HepG2 (cell line): ENCODE data around the gene C20orf204. TPM values are rescaled to one million over a fixed set of nuclear protein-coding genes. Genes with fewer than 3 reads are reported as not detected.
A peak's percentile ranks its signal among the peaks of the same experiment; 100 is the strongest.

ENCODE experiments used
- AGO1 ChIP-seq: fragments of 200-400 bp; formaldehyde crosslinking; IDR thresholded peaks from 2 replicates; pipeline ENCODE4 v1.6.1; 2017; ENCODE audit warnings: mild to moderate bottlenecking, low read depth, low read length, moderate library complexity; ENCODE audit not compliant: poor library complexity, severe bottlenecking
- CEBPG ChIP-seq: IDR thresholded peaks from 2 replicates; pipeline ENCODE4 v1.6.1; 2016
- HNRNPUL1 ChIP-seq: fragments of 200-400 bp; formaldehyde crosslinking; IDR thresholded peaks from 2 replicates; pipeline ENCODE4 v1.6.1; 2017; ENCODE audit warnings: low read depth, mild to moderate bottlenecking, low read length, moderate library complexity
- JUND ChIP-seq: sonication (generic); formaldehyde crosslinking; IDR thresholded peaks from 2 replicates; pipeline ENCODE4 v1.8.0; 2022; ENCODE audit warnings: mild to moderate bottlenecking, missing genetic modification reagents
- KLF9 ChIP-seq: IDR thresholded peaks from 2 replicates; pipeline ENCODE4 v1.6.1; 2016; ENCODE audit warnings: low read depth
- MAFK ChIP-seq, 2 experiments: IDR thresholded peaks in 1 of 2; conservative IDR thresholded peaks in 1 of 2; 2 replicates each; pipeline ENCODE4 v1.6.1; 2011; ENCODE audit warnings: improper control_type of control experiment in 2 of 2, low read length in 2 of 2
- MEIS1 ChIP-seq: sonication (generic); formaldehyde crosslinking; IDR thresholded peaks from 2 replicates; pipeline ENCODE4 v1.9.0; 2021; ENCODE audit warnings: mild to moderate bottlenecking, missing genetic modification reagents, moderate library complexity, borderline replicate concordance
- PPARG ChIP-seq: conservative IDR thresholded peaks from 2 replicates; pipeline ENCODE4 v1.6.1; 2016; ENCODE audit warnings: missing biosample characterization, missing genetic modification reagents
- PRMT3 ChIP-seq: sonication (generic); formaldehyde crosslinking; IDR thresholded peaks from 2 replicates; pipeline ENCODE4 v1.8.1; 2022; ENCODE audit warnings: low read depth, mild to moderate bottlenecking, moderate library complexity, missing genetic modification reagents, borderline replicate concordance
- PTBP1 ChIP-seq: fragments of 200-400 bp; formaldehyde crosslinking; IDR thresholded peaks from 2 replicates; pipeline ENCODE4 v1.6.1; 2018; ENCODE audit warnings: low read length, low read depth; ENCODE audit not compliant: poor library complexity, severe bottlenecking
- SMYD3 ChIP-seq: sonication (generic); formaldehyde crosslinking; IDR thresholded peaks from 2 replicates; pipeline ENCODE4 v1.8.1; 2023; ENCODE audit warnings: mild to moderate bottlenecking, missing genetic modification reagents
- SRSF1 ChIP-seq: fragments of 200-400 bp; formaldehyde crosslinking; optimal IDR thresholded peaks from 2 replicates; pipeline ENCODE3; 2017; ENCODE audit warnings: mild to moderate bottlenecking, low read depth, low read length, moderate library complexity
- ZIK1 ChIP-seq: sonication (generic); formaldehyde crosslinking; IDR thresholded peaks from 2 replicates; pipeline ENCODE4 v1.5.0; 2020; ENCODE audit warnings: mild to moderate bottlenecking, low read depth, missing genetic modification reagents, borderline replicate concordance
- ZKSCAN1 ChIP-seq: fragments of 150-350 bp; IDR thresholded peaks from 2 replicates; pipeline ENCODE4 v1.6.1; 2014; ENCODE audit warnings: low read length
- ZNF660 ChIP-seq: sonication (generic); formaldehyde crosslinking; IDR thresholded peaks from 2 replicates; pipeline ENCODE4 v1.5.1; 2020; ENCODE audit warnings: mild to moderate bottlenecking, low read depth, missing genetic modification reagents, borderline replicate concordance
- ZNF749 ChIP-seq: sonication (generic); formaldehyde crosslinking; IDR thresholded peaks from 2 replicates; pipeline ENCODE4 v1.8.0; 2022; ENCODE audit warnings: mild to moderate bottlenecking, missing genetic modification reagents, moderate library complexity, borderline replicate concordance
- ZSCAN31 ChIP-seq: sonication (generic); formaldehyde crosslinking; IDR thresholded peaks from 2 replicates; pipeline ENCODE4 v1.5.0; 2020; ENCODE audit warnings: low read depth, mild to moderate bottlenecking, missing genetic modification reagents
- polyA plus RNA-seq, 8 experiments: library from polyadenylated mRNA; depleted of rRNA in 3 of 8; stranded (reverse) in 7 of 8; unstranded in 1 of 8; fragments of >200 nt; fragmentation: Illumina TruSeq in 4 of 8; extraction: Trizol in 4 of 8; gene quantifications; 2 replicates each; pipeline versions ENCODE4 v1.2.1 to v1.2.3, GENCODE V29; 2011 to 2016; ENCODE audit warnings: low read depth in 4 of 8, missing spikeins in 1 of 8, mixed read lengths in 1 of 8; ENCODE audit not compliant: insufficient read depth in 1 of 8
- total RNA-seq, 5 experiments: library from RNA; depleted of rRNA; stranded (reverse); fragments of >200 nt; fragmentation: Illumina TruSeq; extraction: Trizol; gene quantifications; 2 replicates each; pipeline ENCODE4 v1.2.3, GENCODE V29; 2016; ENCODE audit warnings: low read depth in 1 of 5
- TF ChIP-seq, protein P1 (sequence below): sonication (generic); formaldehyde crosslinking; IDR thresholded peaks from 2 replicates; pipeline ENCODE4 v1.8.1; 2023; ENCODE audit warnings: mild to moderate bottlenecking, missing genetic modification reagents, borderline replicate concordance
- TF ChIP-seq, protein P2 (sequence below): sonication (generic); formaldehyde crosslinking; IDR thresholded peaks from 2 replicates; pipeline ENCODE4 v1.8.0; 2022; ENCODE audit warnings: missing genetic modification reagents, mild to moderate bottlenecking, moderate library complexity, borderline replicate concordance
- TF ChIP-seq, protein P3 (sequence below): sonication (generic); formaldehyde crosslinking; IDR thresholded peaks from 2 replicates; pipeline ENCODE4 v1.5.1; 2020; ENCODE audit warnings: missing genetic modification reagents, mild to moderate bottlenecking, borderline replicate concordance
- TF ChIP-seq, protein P4 (sequence below): sonication (generic); formaldehyde crosslinking; IDR thresholded peaks from 2 replicates; pipeline ENCODE4 v1.5.0; 2020; ENCODE audit warnings: mild to moderate bottlenecking, missing genetic modification reagents, moderate library complexity

Gene C20orf204
- total and polyA plus RNA-seq, 2 of the 13 experiments (the other 11 are each of a cell fraction or from before 2014, with no cell fraction given), result 22.1 to 80.0 TPM

DNA sequence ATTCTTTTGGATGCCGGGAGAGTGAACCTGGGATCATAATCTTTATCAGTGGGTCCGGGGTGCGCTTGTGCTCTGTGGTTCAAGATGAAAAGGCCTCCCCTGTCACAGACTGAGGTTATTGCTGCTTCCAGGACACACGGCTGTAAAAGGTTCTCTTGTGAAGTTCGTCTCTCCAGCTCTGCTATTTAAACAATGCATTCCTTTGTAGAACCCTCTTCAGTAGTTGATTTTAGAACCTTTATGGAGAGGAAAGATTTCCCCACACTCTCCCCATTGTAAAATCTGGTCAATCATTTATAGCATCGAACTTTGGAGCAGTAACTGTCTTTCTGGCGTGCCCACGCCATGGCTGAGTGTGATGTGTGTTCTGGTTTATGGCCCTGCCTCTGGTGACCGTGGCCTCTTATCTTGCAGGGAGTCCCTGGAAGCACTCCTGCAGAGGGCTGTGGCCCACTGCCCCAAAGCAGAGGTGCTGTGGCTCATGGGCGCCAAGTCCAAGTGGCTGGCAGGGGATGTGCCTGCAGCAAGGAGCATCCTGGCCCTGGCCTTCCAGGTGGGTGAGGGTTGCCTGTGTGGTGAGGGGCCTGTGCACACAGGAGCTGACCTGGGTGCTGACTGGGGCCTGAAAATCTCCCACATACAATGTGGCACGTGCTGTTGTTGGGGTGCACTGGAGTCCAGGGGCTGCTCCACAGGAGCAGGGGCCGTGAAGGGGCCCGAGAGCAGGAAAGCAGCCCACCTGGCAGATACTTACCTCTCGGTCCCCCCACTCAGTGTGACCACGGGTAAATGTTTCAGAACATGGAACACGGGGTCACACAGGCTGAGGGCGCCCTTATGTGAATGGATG, 11.6 kb upstream of the C20orf204 start (continued):
- TF ChIP-seq ZNF660, result no peak
- peak; percentile 73 for TF ChIP-seq PPARG
- peak; percentile 83 for TF ChIP-seq PTBP1
- no peak for TF ChIP-seq MAFK (conservative IDR thresholded peaks at IDR 0.05 in 1 of 2, IDR thresholded peaks at IDR 0.05 in 1 of 2; ENCODE audit: low read length in 2 of 2)
- TF ChIP-seq, protein P1, sequence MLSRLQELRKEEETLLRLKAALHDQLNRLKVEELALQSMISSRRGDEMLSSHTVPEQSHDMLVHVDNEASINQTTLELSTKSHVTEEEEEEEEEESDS (CRISPR knock-in tag), result peak; percentile 96; the same call in 1 of the 2 replicates
- TF ChIP-seq, protein P2, sequence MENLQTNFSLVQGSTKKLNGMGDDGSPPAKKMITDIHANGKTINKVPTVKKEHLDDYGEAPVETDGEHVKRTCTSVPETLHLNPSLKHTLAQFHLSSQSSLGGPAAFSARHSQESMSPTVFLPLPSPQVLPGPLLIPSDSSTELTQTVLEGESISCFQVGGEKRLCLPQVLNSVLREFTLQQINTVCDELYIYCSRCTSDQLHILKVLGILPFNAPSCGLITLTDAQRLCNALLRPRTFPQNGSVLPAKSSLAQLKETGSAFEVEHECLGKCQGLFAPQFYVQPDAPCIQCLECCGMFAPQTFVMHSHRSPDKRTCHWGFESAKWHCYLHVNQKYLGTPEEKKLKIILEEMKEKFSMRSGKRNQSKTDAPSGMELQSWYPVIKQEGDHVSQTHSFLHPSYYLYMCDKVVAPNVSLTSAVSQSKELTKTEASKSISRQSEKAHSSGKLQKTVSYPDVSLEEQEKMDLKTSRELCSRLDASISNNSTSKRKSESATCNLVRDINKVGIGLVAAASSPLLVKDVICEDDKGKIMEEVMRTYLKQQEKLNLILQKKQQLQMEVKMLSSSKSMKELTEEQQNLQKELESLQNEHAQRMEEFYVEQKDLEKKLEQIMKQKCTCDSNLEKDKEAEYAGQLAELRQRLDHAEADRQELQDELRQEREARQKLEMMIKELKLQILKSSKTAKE, result no peak; the same call in 1 of the 2 replicates
- TF ChIP-seq SRSF1, result peak; percentile 73
- TF ChIP-seq SMYD3, result peak; percentile 92; the same call in 1 of the 2 replicates
- peak; percentile 55; the same call in 1 of the 2 replicates for TF ChIP-seq JUND (CRISPR knock-in tag)
- no peak for TF ChIP-seq PRMT3 (CRISPR knock-in tag)
- TF ChIP-seq ZSCAN31 (CRISPR knock-in tag), result peak; percentile 43; the same call in 1 of the 2 replicates
- TF ChIP-seq, protein P3, sequence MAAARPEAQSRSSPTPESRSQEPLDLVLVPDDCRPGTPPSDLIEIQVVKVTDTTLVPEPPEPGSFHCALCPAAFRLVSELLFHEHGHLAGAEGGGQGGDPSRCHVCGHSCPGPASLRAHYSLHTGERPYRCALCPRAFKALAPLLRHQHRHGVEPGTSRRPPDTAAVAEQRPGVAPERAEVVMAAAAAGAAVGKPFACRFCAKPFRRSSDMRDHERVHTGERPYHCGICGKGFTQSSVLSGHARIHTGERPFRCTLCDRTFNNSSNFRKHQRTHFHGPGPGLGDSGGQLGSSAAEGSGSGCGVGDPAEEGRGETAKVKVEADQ (CRISPR knock-in tag), result peak; percentile 94; the same call in 1 of the 2 replicates
- no peak for TF ChIP-seq HNRNPUL1
- TF ChIP-seq ZNF749 (CRISPR knock-in tag), result peak; percentile 39; the same call in 1 of the 2 replicates
- 0 out of 2 replicates have a peak, but pooled peaks have one; percentile 25 for TF ChIP-seq ZIK1 (CRISPR knock-in tag)
- TF ChIP-seq KLF9 (CRISPR knock-in tag), result 0 out of 2 replicates have a peak, but pooled peaks have one; percentile 19
- TF ChIP-seq MEIS1 (CRISPR knock-in tag), result peak; percentile 53; the same call in 1 of the 2 replicates
- TF ChIP-seq, protein P4, sequence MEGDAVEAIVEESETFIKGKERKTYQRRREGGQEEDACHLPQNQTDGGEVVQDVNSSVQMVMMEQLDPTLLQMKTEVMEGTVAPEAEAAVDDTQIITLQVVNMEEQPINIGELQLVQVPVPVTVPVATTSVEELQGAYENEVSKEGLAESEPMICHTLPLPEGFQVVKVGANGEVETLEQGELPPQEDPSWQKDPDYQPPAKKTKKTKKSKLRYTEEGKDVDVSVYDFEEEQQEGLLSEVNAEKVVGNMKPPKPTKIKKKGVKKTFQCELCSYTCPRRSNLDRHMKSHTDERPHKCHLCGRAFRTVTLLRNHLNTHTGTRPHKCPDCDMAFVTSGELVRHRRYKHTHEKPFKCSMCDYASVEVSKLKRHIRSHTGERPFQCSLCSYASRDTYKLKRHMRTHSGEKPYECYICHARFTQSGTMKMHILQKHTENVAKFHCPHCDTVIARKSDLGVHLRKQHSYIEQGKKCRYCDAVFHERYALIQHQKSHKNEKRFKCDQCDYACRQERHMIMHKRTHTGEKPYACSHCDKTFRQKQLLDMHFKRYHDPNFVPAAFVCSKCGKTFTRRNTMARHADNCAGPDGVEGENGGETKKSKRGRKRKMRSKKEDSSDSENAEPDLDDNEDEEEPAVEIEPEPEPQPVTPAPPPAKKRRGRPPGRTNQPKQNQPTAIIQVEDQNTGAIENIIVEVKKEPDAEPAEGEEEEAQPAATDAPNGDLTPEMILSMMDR, result peak; percentile 53
- TF ChIP-seq CEBPG (CRISPR knock-in tag), result peak; percentile 79
- TF ChIP-seq AGO1, result peak; percentile 51
- TF ChIP-seq ZKSCAN1, result 0 out of 2 replicates have a peak, but pooled peaks have one; percentile 10
